OCI-LY3 (cell line): ENCODE results near the gene CCDC178.

Experiments
- H2AFZ ChIP-seq: fragments of 200-600, 300-600 bp; shearing (Covaris generic); 2 replicates; pipeline ENCODE4 v1.6.0; 2014; ENCODE audit warnings: antibody characterized with exemption, low read depth, low read length
- H3K27ac ChIP-seq: fragments of 200-600, 300-600 bp; sonication (generic); 2 replicates; pipeline ENCODE4 v1.5.1; 2014; ENCODE audit warnings: mild to moderate bottlenecking, low read length, moderate library complexity, mixed read lengths
- H3K27me3 ChIP-seq: fragments of 200-600, 300-600 bp; sonication (generic); 2 replicates; pipeline ENCODE4 v1.6.1; 2014; ENCODE audit warnings: low read depth, low read length, mixed read lengths
- H3K36me3 ChIP-seq: fragments of 200-600, 300-600 bp; sonication (generic); replicated peaks from 2 replicates; pipeline ENCODE3; 2014; ENCODE audit warnings: low read depth, low read length, mixed read lengths
- H3K4me1 ChIP-seq: fragments of 300-600, 200-600 bp; sonication (generic); 2 replicates; pipeline ENCODE4 v1.6.1; 2014; ENCODE audit warnings: low read length, mixed read lengths
- H3K4me2 ChIP-seq: fragments of 200-600, 300-600 bp; sonication (generic); 2 replicates; pipeline ENCODE4 v1.6.1; 2014; ENCODE audit warnings: low read length, mixed read lengths
- H3K4me3 ChIP-seq: fragments of 300-600, 200-600 bp; sonication (generic); 2 replicates; pipeline ENCODE4 v1.5.1; 2014; ENCODE audit warnings: antibody characterized with exemption, mild to moderate bottlenecking, low read length, moderate library complexity
- H3K79me2 ChIP-seq: fragments of 300-600, 200-600 bp; shearing (Covaris generic); 2 replicates; pipeline ENCODE4 v1.6.1; 2014; ENCODE audit warnings: mild to moderate bottlenecking, low read length, mixed read lengths
- H3K9ac ChIP-seq: fragments of 300-600, 200-600 bp; shearing (Covaris generic); 2 replicates; pipeline ENCODE4 v1.6.0; 2014; ENCODE audit warnings: mild to moderate bottlenecking, low read length, moderate library complexity
- H3K9me3 ChIP-seq: fragments of 200-600, 300-600 bp; shearing (Covaris generic); 2 replicates; pipeline ENCODE4 v1.6.1; 2014; ENCODE audit warnings: low read length, mixed read lengths; ENCODE audit not compliant: insufficient read depth
- H4K20me1 ChIP-seq: fragments of 200-600, 300-600 bp; sonication (generic); 2 replicates; pipeline ENCODE4 v1.6.1; 2016; ENCODE audit warnings: low read length, mixed read lengths; ENCODE audit not compliant: insufficient read depth
- EZH2phosphoT487 ChIP-seq: fragments of 200-600 bp; shearing (Covaris generic); IDR thresholded peaks from 2 replicates; pipeline ENCODE4 v1.6.1; 2018; ENCODE audit warnings: antibody characterized with exemption, mixed run types, low read depth
- TF ChIP-seq, protein P1 (sequence below): fragments of 200-600, 300-600 bp; sonication (generic); IDR thresholded peaks from 2 replicates; pipeline ENCODE4 v1.5.1; 2014; ENCODE audit warnings: antibody characterized with exemption, low read length, low read depth

Gene CCDC178

DNA sequence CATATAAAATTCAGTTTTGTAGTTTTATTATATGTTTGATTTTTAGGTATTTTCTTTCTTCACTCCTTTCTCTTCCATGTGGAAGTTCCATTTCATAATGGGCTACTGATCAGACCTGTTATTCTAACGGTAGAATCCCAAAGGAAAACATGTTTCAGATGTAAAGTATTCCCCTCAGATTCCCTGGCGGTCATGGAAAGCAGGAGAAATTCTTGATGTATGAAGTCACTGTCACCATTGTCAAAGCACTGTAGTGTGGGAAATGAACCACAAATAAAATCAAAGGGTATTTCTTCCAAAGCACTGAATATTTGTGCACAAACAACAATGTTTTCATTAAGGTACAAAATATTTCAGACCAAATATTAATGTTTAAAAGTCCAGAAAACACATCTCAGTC lies 430.4 kb downstream of the CCDC178 start:
- Histone ChIP-seq H3K27ac (no peak overlapping the region), H3K27me3 (no peaks in the 10 kb centered on the region), H3K4me3 (no peak overlapping the region), H3K9ac (no peak overlapping the region), H3K4me2 (no peak overlapping the region), H4K20me1 (no peaks in the 10 kb centered on the region), H3K36me3 (no peaks in the 10 kb centered on the region), H3K79me2 (no peaks in the 10 kb centered on the region), H3K9me3 (no peaks in the 10 kb centered on the region), H2AFZ (no peak overlapping the region), H3K4me1 (no peaks in the 10 kb centered on the region)
- TF ChIP-seq, protein P1, sequence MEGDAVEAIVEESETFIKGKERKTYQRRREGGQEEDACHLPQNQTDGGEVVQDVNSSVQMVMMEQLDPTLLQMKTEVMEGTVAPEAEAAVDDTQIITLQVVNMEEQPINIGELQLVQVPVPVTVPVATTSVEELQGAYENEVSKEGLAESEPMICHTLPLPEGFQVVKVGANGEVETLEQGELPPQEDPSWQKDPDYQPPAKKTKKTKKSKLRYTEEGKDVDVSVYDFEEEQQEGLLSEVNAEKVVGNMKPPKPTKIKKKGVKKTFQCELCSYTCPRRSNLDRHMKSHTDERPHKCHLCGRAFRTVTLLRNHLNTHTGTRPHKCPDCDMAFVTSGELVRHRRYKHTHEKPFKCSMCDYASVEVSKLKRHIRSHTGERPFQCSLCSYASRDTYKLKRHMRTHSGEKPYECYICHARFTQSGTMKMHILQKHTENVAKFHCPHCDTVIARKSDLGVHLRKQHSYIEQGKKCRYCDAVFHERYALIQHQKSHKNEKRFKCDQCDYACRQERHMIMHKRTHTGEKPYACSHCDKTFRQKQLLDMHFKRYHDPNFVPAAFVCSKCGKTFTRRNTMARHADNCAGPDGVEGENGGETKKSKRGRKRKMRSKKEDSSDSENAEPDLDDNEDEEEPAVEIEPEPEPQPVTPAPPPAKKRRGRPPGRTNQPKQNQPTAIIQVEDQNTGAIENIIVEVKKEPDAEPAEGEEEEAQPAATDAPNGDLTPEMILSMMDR: no peak
- TF ChIP-seq EZH2phosphoT487: no peak

DNA sequence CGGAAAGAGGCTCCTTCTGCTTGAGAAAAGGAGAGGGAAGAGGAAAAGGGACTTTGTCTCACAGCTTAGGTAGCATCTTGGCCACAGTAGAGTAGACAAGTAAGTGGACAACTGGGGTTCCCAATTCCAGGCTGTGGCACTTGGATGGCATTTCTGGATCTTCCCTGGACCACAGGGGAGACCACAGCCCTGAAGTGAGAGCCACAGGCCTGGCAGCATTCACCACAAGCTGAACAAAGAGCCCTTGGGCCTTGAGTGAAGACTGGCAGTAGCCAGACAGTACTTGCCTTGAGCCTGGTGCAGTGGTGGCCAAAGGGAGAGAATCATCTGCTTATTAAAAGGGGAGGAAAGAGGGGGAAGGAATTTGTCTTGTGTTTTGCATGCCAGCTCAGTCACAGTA lies 441.6 kb downstream of the CCDC178 start:
- H3K27me3 ChIP-seq: no peaks in the 10 kb centered on the region
- H3K9me3 ChIP-seq: no peaks in the 10 kb centered on the region
- H3K9ac ChIP-seq: no peak overlapping the region
- H4K20me1 ChIP-seq: no peaks in the 10 kb centered on the region
- no peak overlapping the region for H2AFZ ChIP-seq
- H3K79me2 ChIP-seq: no peaks in the 10 kb centered on the region
- H3K4me1 ChIP-seq: no peaks in the 10 kb centered on the region
- H3K4me2 ChIP-seq: no peak overlapping the region
- H3K36me3 ChIP-seq: no peaks in the 10 kb centered on the region
- no peak overlapping the region for H3K27ac ChIP-seq
- no peak overlapping the region for H3K4me3 ChIP-seq
- no peak for TF ChIP-seq EZH2phosphoT487
- TF ChIP-seq, protein P1: no peak

DNA sequence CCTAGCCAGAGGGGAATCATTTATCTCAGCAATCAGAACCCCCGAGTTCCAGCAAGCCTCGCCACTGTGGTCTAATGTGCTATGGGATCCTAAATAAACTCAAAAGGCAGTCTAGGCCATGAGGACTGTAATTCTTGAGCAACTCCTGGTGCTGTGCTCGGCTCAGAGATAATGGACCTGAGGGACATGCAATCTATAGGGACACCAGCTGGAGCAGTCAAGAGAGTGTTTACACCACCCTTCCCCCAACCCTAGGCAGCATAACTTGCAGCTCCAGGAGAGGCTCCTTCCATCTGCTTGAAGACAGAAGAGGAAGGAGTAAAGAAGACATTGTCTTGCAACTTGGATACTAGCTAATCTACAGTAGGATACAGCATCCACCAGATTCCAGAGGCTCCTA lies 442.2 kb downstream of the CCDC178 start:
- Histone ChIP-seq H3K27ac (no peak overlapping the region), H3K9ac (no peak overlapping the region), H3K4me3 (no peak overlapping the region), H4K20me1 (no peaks in the 10 kb centered on the region), H3K9me3 (no peaks in the 10 kb centered on the region), H3K27me3 (no peaks in the 10 kb centered on the region), H3K79me2 (no peaks in the 10 kb centered on the region), H2AFZ (0 out of 2 replicates have a peak overlapping the region, but pooled peaks have one; percentile 44), H3K4me1 (no peaks in the 10 kb centered on the region), H3K4me2 (no peak overlapping the region), H3K36me3 (no peaks in the 10 kb centered on the region)
- no peak for TF ChIP-seq EZH2phosphoT487
- TF ChIP-seq, protein P1: no peak

DNA sequence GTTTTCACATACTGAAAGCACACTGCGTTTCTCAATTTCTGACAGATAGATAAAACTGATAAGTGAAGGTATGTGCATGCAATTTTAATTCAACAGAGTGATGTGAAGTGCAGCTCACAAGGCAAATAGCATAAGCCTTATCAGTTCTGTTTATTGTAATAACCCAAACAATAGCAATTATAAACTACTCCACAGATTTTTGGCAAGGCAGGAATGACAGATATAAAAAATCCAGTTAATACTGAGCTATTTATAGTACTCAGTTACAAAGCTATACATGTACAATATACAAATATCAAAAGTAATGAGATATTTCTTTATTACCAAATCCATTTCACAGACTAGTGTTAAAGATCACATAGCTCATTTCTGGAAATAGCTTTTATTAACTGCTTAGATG lies 456.8 kb downstream of the CCDC178 start:
- no peak overlapping the region for H3K9ac ChIP-seq
- H3K27me3 ChIP-seq: no peaks in the 10 kb centered on the region
- no peaks in the 10 kb centered on the region for H3K4me1 ChIP-seq
- no peaks in the 10 kb centered on the region for H3K79me2 ChIP-seq
- TF ChIP-seq, protein P1: no peak
- no peak for TF ChIP-seq EZH2phosphoT487
- H4K20me1 ChIP-seq: no peaks in the 10 kb centered on the region
- no peak overlapping the region for H2AFZ ChIP-seq
- no peak overlapping the region for H3K27ac ChIP-seq
- H3K36me3 ChIP-seq: no peaks in the 10 kb centered on the region
- no peak overlapping the region for H3K4me3 ChIP-seq
- no peak overlapping the region for H3K4me2 ChIP-seq
- H3K9me3 ChIP-seq: no peaks in the 10 kb centered on the region
